NCI-H2081 (cell line): ENCODE data around the gene REL.
"Not testable (repeated sequence)": the region's sequence is repeated elsewhere in the genome, so short reads cannot be mapped to it uniquely, and the experiment has no call there.

ENCODE experiments used
- DNase-seq, 2 experiments: peaks; one replicate each; lab custom pipeline; 2025; lab: John Stamatoyannopoulos, UW

Gene REL

DNA sequence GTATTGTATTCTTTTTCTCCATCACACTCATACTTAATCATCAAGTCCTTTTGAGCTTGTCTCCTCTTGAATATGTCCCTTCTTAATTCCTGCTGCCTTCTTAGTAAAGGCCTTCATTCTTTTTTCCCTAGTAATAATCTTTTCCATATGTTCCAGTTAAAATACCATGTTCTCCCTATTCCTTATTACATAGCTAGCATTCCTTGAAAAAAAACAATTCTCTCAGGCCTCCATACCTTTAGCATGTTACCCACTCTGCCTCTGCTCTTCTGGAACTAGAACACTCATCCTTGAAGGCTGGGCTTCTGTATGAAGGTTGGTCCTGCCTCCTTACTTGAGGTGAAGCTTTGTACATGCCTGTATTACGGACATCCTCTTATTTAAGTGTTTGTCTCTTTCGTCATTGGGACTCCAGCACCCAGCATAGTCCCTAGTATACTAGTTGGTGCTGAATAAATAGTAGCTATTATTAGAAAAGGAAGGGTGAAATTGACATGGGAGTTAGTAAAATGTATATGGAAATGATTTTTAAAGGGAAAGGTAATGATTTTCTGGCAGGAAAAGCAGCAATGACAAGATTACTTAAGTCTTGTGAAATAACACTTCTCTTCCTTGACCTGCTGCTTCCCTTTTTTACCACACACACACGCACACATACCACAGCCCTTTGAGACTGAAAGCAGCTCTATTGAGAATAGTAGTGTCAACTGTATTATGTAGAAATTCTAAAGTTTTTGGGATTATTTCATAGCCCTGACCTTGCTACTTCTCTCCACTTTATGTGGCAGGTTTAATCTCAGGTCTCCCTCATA is 45.6 kb downstream of the REL start:
- no peak for DNase-seq

DNA sequence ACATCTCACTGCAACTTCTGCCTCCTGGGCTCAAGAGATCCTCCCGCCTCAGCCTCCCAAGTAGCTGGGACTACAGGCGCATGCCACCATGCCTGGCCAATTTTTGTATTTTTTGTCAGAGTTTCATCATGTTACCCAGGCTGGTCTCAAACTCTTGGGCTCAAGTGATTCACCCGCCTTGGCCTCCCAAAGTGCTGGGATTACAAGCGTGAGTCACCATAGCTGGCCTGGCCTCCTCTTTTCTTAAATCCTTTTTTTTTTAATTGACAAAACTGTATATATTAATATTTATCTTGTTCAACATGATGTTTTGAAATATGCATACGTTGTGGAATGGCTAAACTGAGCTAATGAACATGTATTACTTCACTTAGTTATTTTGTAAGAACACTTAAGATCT is 50.7 kb downstream of the REL start:
- not testable (repeated sequence) for DNase-seq

DNA sequence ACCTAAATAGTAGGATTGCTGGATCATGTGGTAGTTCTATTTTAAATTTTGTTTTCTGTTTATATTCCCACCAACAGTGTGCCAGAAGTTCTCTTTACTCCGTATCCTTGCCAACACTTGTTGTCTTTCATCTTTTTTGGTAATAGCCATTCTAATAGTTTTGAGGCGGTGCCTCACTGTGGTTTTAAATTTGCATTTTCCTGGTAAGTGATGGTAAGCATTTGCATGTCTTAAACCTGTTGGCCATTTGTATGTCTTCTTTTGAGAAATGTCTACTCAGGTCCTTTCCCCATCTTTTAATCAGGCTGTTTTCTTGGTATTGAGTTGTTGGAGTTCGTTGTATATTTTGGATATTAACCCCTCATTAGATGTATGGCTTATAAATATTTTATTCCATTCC is 51.6 kb downstream of the REL start:
- no peak for DNase-seq

DNA sequence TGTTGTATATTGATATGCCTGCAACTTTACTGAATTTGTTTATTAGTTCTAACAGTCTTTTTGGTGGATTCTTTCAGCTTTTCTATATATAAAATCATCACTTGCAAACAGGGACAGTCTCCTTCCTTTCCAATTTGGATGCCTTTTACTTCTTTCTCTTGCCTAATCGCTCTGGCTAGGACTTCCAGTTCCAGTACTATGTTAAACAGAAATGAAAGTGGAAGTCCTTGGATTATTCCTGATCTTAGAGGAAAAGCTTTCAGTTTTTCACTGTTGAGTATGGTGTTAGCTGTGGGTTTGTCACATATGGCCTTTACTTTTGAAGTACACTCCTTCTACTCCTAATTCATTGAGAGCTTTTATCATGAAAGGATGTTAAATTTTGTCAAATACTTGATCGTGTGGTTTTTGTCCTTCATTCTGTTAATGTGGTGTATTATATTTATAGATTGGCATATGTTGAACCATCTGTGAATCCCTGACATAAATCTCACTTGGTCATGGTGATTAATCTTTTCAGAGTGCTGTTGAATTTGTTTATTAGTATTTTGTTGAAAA is 52.9 kb downstream of the REL start:
- no peak for DNase-seq

DNA sequence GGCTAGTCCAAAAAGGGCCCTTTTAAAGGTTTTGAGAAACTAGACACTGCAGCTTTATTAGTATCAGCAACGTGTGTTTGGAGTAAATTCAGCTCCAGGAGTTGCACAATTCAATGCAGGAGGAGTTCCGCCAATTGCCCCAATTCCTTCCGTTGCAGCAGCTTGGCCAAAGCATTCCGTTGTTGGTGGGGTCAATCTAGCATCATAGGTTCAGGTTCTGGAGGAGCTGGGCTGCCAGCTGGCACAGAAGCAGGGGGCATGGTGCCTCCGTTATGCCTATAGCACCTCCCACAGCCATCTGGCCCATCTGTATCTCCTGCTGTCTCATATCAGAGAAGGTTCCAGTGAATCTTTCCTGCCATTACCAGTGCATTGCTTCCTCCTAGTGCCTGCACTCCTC is 55.4 kb downstream of the REL start:
- DNase-seq, result no peak

DNA sequence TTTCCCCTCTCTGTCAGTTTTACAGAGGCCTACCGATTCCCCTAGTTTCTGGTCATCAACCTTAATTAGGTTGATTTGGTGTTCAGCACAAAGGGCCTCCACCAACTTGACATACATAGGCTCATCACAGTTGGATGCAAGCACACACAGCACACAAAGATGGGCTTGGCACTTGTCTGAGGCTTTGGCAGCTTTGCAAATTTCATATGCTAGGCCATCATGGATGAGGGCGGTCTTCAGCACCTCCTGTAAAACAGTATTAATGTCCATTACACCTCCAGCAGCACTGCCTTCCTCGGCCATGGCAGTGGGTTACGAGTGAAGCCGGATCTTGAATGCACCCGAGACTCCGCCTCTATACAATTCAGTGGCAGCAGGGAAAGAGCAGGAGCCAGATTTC is 56.9 kb downstream of the REL start:
- DNase-seq, result no peak

DNA sequence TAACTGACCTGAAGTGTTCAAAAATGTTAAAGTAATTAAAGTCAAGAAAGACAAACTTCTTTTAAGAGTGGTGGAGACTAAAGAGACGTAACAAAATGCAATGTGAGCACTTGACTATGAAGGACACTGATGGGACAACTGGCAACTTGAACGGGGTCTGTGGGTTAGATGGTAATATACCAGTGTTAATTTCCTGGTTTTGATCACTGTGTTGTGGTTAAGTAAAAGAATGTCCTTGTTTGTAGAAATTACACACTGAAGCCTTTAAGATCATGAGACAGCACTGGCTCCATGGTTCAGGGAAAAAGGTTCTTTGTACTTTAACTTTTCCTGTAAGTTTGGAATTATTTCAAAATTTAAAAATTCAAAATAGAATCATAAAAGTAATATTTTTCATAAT is 58.2 kb downstream of the REL start:
- DNase-seq, result no peak

DNA sequence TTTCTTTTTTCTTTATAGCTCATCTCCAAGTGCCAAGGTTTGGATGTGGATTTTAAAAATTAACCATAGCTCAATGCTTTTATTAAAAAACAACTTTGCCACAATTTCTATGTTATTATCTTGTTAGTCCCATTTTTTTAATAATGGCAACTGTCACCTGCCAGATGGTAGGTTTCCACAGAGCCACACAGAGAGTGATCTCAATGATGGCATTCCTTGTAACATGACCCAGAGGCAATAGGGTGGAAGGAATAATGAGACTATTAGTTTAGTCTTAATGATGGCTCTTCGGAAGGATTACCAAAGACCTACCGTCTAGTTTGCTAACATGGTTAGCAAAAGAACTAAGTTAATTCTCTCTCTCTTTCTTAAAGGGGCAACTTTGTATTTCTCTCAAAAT is 64.0 kb downstream of the REL start:
- no peak for DNase-seq

DNA sequence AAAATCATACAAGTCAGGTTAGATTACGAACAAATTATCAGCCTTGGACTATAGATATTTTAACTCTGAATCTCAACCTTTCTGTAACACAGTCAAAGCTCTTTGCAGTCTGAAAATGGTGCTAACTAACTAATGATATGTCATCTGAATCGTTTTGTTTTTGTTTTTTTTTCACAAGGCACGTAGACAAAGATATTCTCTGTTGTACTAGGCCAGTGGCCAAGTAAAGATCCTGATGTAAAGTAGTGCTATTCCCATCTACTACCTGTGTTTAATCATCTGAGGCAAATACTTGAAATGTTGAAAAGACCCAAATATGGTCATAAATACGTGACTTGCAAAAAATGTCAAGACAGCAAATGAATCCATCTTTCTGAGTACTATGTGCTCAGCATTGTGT is 65.7 kb downstream of the REL start:
- DNase-seq, result no peak

DNA sequence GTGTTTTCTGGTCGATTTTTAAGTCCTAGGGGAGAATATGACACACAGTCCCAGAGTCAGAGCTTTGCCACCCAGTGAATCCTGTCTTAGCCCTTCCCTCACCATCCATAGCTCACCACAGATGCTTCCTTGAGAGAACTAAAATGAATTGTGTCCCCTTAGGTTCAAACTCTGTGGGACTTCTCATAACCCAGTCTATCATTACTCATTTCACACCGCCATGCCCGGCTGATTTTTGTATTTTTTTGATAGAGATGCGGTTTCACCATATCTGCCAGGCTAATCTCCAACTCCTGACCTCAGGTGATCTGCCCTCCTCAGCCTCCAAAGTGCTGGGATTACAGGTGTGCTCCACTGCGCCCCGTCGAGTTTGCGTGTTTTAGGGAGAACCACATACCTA is 66.8 kb downstream of the REL start:
- DNase-seq, result no peak

DNA sequence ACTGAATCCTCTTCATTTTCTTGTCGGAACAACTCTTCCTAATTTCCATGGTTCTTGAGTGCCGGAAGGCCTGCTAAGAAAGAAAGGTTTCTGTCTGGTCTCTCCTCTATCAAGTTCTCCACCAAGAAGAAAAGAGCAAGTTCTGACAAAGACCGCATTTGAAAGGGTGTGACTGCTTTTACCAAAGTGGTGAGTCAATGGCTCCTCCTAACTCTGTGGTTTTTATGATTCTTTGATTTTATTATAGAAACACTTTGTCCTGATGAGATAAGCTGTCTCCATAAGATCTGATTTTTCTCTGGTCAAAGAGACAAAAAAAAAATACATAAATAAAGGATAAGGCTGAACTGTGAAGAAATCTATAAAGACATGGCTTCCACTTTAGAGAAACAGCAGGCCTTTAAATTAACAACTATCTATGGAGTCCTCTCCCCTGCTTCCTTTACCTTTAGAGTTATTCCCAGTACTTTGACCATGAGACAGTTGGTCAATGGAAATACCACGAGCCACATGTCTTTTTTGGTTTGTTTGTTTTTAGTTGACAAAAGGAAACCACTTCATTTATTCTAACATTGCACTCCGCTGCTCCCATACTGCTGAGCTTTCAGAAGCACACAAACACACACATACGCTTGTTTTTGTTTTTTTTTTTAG is 67.7 kb downstream of the REL start:
- no peak for DNase-seq

DNA sequence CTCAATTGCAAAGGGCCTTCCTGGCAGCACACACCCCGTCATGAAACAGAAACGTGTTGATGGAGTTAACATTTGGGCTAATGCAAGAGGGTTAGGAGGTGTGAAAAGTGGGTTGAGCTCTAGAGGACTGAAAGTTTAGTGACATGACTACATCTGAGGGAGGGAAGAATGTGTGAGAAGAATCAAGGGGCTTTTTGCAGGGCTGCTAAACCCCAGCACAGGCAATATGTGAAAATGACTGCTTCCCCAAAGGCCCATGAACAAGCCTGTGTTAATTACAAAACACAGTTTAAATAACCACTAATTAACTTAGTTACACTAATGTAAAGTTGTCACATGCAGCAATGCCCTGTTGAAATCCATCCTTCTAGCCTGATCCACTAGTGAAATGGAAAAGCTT is 72.8 kb downstream of the REL start:
- DNase-seq, result no peak

DNA sequence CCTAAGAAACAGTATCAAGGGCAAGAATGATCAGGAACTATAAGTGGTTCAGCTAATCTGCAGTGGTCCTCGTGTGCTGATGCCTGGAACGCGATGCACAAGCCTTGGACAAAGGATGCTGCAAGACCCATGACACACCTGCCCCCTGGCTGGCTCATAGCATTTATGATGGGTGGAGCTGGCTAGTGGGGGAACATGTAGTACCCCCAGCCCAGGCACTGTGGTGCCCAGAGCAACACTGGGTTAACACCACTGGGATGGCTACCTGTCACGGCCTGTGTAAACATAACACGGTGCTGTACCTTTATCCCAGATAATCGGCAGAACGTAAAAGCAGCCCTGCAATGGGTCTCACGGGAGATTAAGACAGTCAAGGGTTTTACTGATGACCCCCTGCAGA is 75.8 kb downstream of the REL start:
- DNase-seq, result no peak

DNA sequence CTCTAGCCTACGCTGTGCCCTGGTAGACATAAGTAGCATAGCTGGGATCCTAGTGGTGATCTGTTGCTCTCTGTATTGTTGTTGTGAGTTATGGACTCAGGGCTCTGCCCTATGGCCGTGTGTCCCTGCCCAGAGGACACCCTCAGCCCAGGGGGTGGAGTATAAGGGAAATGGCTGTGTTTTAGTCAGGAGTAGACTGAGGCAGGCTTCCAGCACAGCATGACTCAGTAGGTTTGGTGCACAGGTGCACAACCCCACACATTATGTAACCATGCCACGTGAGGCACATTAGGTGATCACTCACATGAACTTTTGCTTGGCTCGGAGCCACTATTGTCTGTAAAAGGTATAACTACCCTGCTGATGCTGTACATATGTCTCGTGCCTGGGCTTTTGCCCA is 76.3 kb downstream of the REL start:
- no peak for DNase-seq

DNA sequence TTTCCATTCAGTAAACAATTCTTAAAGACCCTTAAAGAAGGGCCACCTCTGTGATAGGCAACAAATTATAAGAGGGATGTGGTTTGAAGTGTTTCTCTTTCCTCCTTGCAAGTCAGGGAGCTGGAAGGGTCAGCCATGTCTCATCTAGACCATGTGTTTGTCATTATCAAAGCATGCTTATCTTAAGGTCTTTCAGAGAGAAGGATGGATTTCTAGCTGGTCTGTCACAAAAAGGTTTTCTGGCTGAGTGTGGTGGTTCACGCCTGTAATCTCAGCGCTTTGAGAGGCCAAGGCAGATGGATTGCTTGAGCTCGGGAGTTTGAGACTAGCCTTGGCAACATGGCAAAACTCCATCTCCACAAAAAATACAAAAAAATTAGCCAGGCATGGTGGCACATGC is 77.0 kb downstream of the REL start:
- DNase-seq, result no peak

DNA sequence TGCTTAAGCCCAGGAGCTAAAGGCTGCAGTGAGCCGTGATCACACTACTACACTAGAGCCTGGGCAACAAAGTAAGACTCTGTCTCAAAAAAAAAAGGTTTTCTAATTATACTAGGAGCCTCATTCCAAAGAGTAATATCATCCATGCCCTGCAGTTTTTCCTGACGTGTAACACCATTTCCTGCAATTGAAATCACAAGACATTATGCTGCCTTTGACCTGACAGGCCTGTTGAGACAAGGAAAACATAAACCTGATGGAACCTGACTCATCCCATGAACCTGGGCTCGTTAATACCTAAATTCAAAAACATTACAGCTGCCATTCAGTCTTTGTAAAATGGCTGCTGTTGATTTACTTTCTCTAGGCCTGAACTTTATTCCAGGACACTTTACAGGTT is 77.4 kb downstream of the REL start:
- no peak for DNase-seq

DNA sequence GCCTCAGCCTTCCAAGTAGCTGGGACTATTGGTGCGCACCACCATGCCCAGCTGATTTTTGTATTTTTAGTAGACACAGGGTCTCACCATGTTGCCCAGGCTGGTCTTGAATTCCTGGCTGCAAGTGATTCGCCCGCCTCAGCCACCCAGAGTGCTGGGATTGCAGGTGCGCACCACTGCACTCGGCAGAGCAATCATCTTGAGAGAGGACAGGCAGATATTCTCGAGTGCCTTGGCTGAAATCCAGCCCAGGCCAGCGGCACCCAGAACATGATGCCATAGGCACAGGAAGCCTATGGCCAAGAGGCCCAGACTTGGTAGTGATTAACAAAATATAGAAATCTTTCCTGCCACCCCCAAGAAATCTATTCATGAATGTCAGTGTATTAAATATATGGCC is 78.1 kb downstream of the REL start:
- DNase-seq, result no peak

DNA sequence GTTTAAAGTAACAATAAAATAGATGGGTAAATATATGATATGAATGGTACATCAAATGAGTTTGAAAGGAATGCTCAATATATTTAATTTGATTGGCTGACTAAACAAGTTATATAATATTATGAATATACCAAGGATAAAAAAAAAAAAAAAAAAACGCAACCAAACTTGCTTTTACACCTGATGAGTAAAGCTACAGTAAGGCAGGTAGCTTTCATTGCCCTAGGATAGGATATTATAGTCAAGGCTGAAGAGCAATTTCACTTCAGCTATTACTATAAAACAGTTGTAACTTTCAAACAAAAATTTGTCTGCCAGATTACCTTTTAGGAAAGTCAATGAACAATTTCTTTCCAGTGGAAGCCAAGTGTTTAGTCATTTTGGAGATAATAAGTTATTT is 79.3 kb downstream of the REL start:
- DNase-seq, result no peak

DNA sequence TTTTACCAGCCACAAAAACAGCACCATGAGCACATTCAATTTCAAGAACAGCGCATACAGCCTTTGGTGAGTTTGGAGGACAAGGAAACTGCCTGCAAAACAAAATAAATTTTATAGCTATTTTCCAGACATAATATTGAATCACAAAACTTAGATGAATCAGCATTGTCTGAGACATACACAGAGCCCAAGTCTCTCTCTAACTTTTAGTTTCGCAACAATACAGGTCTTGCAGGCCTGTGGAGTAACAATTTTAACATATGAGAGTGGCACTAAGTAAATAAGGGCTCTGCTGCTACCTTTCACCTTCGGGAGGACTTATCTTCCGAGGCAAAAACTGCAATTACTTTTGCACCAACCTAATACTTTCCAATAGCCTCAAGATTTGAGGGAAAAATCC is 80.1 kb downstream of the REL start:
- no peak for DNase-seq

DNA sequence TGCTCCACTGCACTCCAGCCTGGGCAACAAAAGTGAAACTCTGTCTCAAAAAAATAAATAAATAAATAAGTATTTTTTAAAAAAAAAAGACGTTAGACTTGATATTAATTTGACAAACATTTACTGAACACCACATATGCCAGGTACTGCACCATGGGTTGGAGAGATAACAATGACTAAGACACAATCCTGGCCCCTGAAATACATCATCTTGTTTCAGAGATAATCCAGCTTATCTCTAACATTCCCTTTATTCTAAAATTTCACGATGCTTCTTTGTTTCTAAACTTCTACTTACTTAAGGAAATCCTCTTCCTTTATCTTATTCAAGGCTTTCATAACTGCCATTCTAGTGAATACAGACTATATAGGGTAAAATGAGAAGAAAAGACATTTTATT is 81.2 kb downstream of the REL start:
- DNase-seq, result no peak

DNA sequence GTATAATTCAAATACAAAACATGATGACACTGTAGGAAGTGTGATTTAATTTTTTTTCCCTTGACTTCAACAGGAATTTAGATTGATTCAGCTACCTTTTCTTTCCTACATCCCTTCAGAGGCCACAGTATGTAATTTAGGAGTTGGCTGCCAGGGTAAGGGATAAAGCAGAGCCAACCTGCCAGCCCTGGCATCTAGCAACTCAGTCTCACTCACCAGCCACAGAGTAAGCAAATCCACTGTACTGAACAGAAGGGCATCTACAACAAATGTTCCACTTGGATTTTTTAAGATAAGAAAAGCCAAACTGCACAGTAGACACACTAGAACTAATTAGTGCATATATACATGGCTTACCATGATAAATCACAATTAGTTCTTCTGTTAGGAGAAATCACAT is 81.8 kb downstream of the REL start:
- no peak for DNase-seq

DNA sequence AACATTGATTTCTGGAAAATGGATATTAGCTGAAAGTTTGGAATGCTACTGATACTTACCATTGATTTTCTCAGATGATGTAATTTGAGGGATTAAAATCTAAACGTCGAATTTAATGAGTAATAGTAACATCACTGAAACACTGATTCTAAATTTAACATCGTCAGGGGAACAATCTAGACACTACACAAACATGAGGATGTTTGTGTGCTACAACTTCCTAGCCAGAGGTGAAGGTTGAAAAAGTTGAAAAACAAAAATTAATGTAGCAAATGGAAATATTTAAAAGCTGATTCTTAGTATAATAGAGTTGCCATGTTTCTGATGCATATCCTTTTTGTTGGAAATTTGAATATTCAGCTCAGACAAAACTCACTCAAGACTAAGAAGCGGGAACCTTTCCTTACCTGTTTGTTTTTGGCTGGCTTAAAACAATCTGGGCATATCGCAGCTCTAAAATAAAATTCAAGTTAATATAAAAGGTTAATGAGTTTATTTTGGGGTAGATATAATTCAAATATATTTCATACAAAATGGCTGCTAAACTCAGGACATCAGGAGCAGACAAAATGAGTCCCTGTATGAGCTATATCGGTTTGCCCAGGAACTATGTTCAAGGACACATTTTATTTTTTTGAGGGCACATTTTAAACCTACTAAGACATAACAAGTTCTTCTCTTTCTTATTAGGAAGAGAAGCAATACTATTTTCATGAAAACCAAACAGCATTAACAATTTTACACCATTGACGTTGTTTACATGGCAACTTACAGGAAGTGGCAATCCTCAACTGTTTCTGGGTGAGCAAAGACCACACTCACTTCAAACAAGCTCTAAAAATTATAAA is 83.5 kb downstream of the REL start:
- no peak for DNase-seq

DNA sequence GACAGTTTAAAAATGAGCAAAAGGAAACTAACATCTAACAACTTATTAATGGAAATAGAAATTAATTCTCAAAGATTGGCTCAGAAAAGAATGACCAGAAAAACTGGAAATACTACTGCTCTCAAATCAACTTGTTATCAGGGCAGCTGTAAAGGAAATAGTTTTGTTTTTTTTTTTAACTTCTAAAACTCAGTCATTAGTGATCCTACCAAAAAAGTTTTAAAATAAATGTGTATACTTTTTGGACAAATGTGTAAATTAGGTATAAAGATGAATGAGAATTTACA is 84.1 kb downstream of the REL start:
- DNase-seq, result no peak
